H1 (cell line): ENCODE data around the gene ESPNL. TPM values are rescaled to one million over a fixed set of nuclear protein-coding genes. Genes with fewer than 3 reads are reported as not detected.

Experiments used
- CTCF ChIA-PET: fragments of 300-600 bp; sonication (Branson Sonifier 250); formaldehyde crosslinking; loops from one replicate; lab custom pipeline; 2021; ENCODE audit not compliant: partially characterized antibody; lab: Charles Lee
- POLR2A ChIA-PET: fragments of 300-600 bp; sonication (Branson Sonifier 250); formaldehyde crosslinking; loops from one replicate; lab custom pipeline; 2021; ENCODE audit warnings: inconsistent platforms; ENCODE audit not compliant: partially characterized antibody; lab: Charles Lee
- DNase-seq, 2 experiments: peaks; one replicate each; pipeline versions ENCODE4 v3.0.0 to v3.0.0-alpha.2; 2010 to 2022; ENCODE audit warnings: low spot score in 2 of 2, low read depth in 1 of 2, mixed read lengths in 1 of 2
- FAIRE-seq: peaks from 2 replicates; lab custom pipeline; 2011; peaks lifted over from hg19 to GRCh38; lab: Jason Lieb, UNC
- H2AFZ ChIP-seq: 2 replicates; pipeline ENCODE4 v1.8.1; 2012; ENCODE audit warnings: low read length, inconsistent platforms
- H2AK5ac ChIP-seq: 2 replicates; pipeline ENCODE4 v1.6.1; 2013; ENCODE audit warnings: low read depth, low read length
- H2BK120ac ChIP-seq: replicated peaks from 2 replicates; pipeline ENCODE3; 2013; ENCODE audit warnings: low read depth, low read length, inconsistent platforms
- H2BK12ac ChIP-seq: 2 replicates; pipeline ENCODE4 v1.6.1; 2013; ENCODE audit warnings: low read depth, low read length
- H2BK15ac ChIP-seq: 2 replicates; pipeline ENCODE4 v1.6.1; 2013; ENCODE audit warnings: low read length
- H2BK20ac ChIP-seq: 2 replicates; pipeline ENCODE4 v1.6.1; 2013; ENCODE audit warnings: low read length
- H2BK5ac ChIP-seq: 2 replicates; pipeline ENCODE4 v1.6.1; 2013; ENCODE audit warnings: low read depth, low read length
- H3K14ac ChIP-seq: 2 replicates; pipeline ENCODE4 v1.6.1; 2013; ENCODE audit warnings: inconsistent platforms; ENCODE audit not compliant: insufficient read length
- H3K18ac ChIP-seq: 2 replicates; pipeline ENCODE4 v1.6.1; 2013; ENCODE audit warnings: low read length; ENCODE audit errors: extremely low read depth
- H3K23ac ChIP-seq: 2 replicates; pipeline ENCODE4 v1.6.1; 2013; ENCODE audit warnings: inconsistent platforms; ENCODE audit not compliant: insufficient read length
- H3K23me2 ChIP-seq: 2 replicates; pipeline ENCODE4 v1.6.1; 2013; ENCODE audit warnings: low read depth, low read length
- H3K27ac ChIP-seq: 2 replicates; pipeline ENCODE4 v1.6.1; 2011; ENCODE audit warnings: low read depth, low read length, inconsistent platforms
- H3K27me3 ChIP-seq, 4 experiments: replicated peaks in 1 of 4; 1 replicate in 1 of 4; 2 replicates in 3 of 4; pipeline versions ENCODE4 v1.6.1 to v1.8.1; 2011 to 2013; ENCODE audit warnings: low read length in 3 of 4, mild to moderate bottlenecking in 3 of 4, inconsistent platforms in 2 of 4, mixed read lengths in 2 of 4, moderate library complexity in 1 of 4; ENCODE audit not compliant: control insufficient read depth in 3 of 4, insufficient read depth in 3 of 4; ENCODE audit errors: extremely low read depth in 1 of 4
- H3K36me3 ChIP-seq, 4 experiments: 2 replicates each; pipeline versions ENCODE4 v1.6.1 to v1.8.1; 2011 to 2013; ENCODE audit warnings: mild to moderate bottlenecking in 4 of 4, low read length in 3 of 4, moderate library complexity in 2 of 4, control low read depth in 1 of 4, inconsistent platforms in 1 of 4; ENCODE audit not compliant: insufficient read depth in 4 of 4, control insufficient read depth in 2 of 4
- H3K4ac ChIP-seq: replicated peaks from 2 replicates; pipeline ENCODE3; 2013; ENCODE audit warnings: low read length, low read depth, mixed read lengths, inconsistent platforms; ENCODE audit not compliant: insufficient read length
- H3K4me1 ChIP-seq, 4 experiments: replicated peaks in 1 of 4; 1 replicate in 1 of 4; 2 replicates in 3 of 4; pipeline versions ENCODE4 v1.6.1 to v1.8.1; 2011 to 2013; ENCODE audit warnings: low read length in 3 of 4, inconsistent platforms in 2 of 4, mixed read lengths in 1 of 4; ENCODE audit not compliant: insufficient read depth in 4 of 4, control insufficient read depth in 3 of 4
- H3K4me2 ChIP-seq, 2 experiments: 2 replicates each; pipeline versions ENCODE4 v1.6.1 to v1.8.1; 2011 to 2013; ENCODE audit warnings: low read depth in 2 of 2, low read length in 2 of 2, control low read depth in 1 of 2, inconsistent platforms in 1 of 2, mild to moderate bottlenecking in 1 of 2; ENCODE audit not compliant: insufficient read depth in 1 of 2
- H3K4me3 ChIP-seq, 4 experiments: fragments of 200-600, 300-600 bp in 1 of 4; sonication (generic), shearing (Covaris generic), sonication (Bioruptor Twin) in 1 of 4; 2 replicates each; pipeline versions ENCODE4 v1.5.1 to v1.8.1; 2011 to 2016; ENCODE audit warnings: low read length in 4 of 4, low read depth in 3 of 4, control low read depth in 2 of 4, inconsistent platforms in 2 of 4, mild to moderate bottlenecking in 2 of 4, mixed read lengths in 1 of 4, moderate library complexity in 1 of 4; ENCODE audit not compliant: insufficient read depth in 2 of 4; ENCODE audit errors: extremely low read depth in 1 of 4
- H3K56ac ChIP-seq: replicated peaks from 2 replicates; pipeline ENCODE3; 2013; ENCODE audit warnings: low read depth, mild to moderate bottlenecking, mixed read lengths, low read length, inconsistent platforms; ENCODE audit not compliant: insufficient read length
- H3K79me1 ChIP-seq: 2 replicates; pipeline ENCODE4 v1.6.1; 2013; ENCODE audit warnings: low read depth, low read length, control low read depth
- H3K79me2 ChIP-seq, 2 experiments: 2 replicates each; pipeline versions ENCODE4 v1.6.1 to v1.8.1; 2012 to 2013; ENCODE audit warnings: low read length in 2 of 2, mild to moderate bottlenecking in 2 of 2, inconsistent platforms in 1 of 2; ENCODE audit not compliant: insufficient read depth in 2 of 2, control insufficient read depth in 1 of 2
- H3K9ac ChIP-seq, 4 experiments: replicated peaks in 1 of 4; 1 replicate in 1 of 4; 2 replicates in 3 of 4; pipeline versions ENCODE4 v1.6.1 to v1.8.1; 2011 to 2013; ENCODE audit warnings: low read depth in 3 of 4, low read length in 3 of 4, control low read depth in 2 of 4, mild to moderate bottlenecking in 2 of 4, moderate library complexity in 2 of 4, inconsistent platforms in 1 of 4; ENCODE audit errors: extremely low read depth in 1 of 4
- H3K9me3 ChIP-seq, 2 experiments: 2 replicates each; pipeline versions ENCODE4 v1.6.1 to v1.8.1; 2012 to 2013; ENCODE audit warnings: mild to moderate bottlenecking in 2 of 2, moderate library complexity in 2 of 2, control low read depth in 1 of 2, inconsistent platforms in 1 of 2, low read depth in 1 of 2, low read length in 1 of 2, mixed read lengths in 1 of 2; ENCODE audit not compliant: insufficient read depth in 2 of 2
- H4K20me1 ChIP-seq, 2 experiments: replicated peaks in 1 of 2; 2 replicates each; pipeline versions ENCODE3 to v1.8.1; 2011 to 2013; ENCODE audit warnings: inconsistent platforms in 2 of 2, low read length in 2 of 2, mild to moderate bottlenecking in 1 of 2; ENCODE audit not compliant: insufficient read depth in 2 of 2, control insufficient read depth in 1 of 2
- H4K5ac ChIP-seq: 2 replicates; pipeline ENCODE4 v1.6.1; 2013; ENCODE audit warnings: low read length, low read depth, mixed read lengths, inconsistent platforms; ENCODE audit not compliant: insufficient read length
- H4K8ac ChIP-seq: 2 replicates; pipeline ENCODE4 v1.8.0; 2013; ENCODE audit warnings: mild to moderate bottlenecking, moderate library complexity, low read length, inconsistent platforms; ENCODE audit not compliant: insufficient read depth; ENCODE audit errors: extremely low read depth
- H4K91ac ChIP-seq: replicated peaks from 2 replicates; pipeline ENCODE3; 2013; ENCODE audit warnings: low read length, mixed read lengths, inconsistent platforms; ENCODE audit not compliant: insufficient read length
- ASH2L ChIP-seq: fragments of 200-600, 300-600 bp; sonication (generic); IDR thresholded peaks from one replicate; pipeline ENCODE4 v1.7.1; 2017; ENCODE audit warnings: low read length
- CBX8 ChIP-seq: fragments of 300-800, 300-1000 bp; sonication (generic); IDR thresholded peaks from 2 replicates; pipeline ENCODE4 v1.7.1; 2016; ENCODE audit warnings: low read depth, low read length, borderline replicate concordance
- GABPA ChIP-seq: IDR thresholded peaks from 2 replicates; pipeline ENCODE4 v1.6.1; 2011; ENCODE audit warnings: mild to moderate bottlenecking, low read length, moderate library complexity, borderline replicate concordance; ENCODE audit not compliant: insufficient read depth
- HDAC6 ChIP-seq: IDR thresholded peaks from one replicate; pipeline ENCODE4 v1.7.1; 2012; ENCODE audit warnings: low read depth, mild to moderate bottlenecking, inconsistent platforms, low read length, moderate library complexity
- JUND ChIP-seq: IDR thresholded peaks from 2 replicates; pipeline ENCODE4 v1.6.1; 2011; ENCODE audit warnings: mild to moderate bottlenecking, improper control_type of control experiment, low read length
- NRF1 ChIP-seq: IDR thresholded peaks from 2 replicates; pipeline ENCODE4 v1.6.1; 2011; ENCODE audit warnings: mild to moderate bottlenecking, low read depth, low read length, improper control_type of control experiment
- PHF8 ChIP-seq: fragments of 200-600 bp; sonication (generic); conservative IDR thresholded peaks from 2 replicates; pipeline ENCODE4 v1.7.1; 2012; ENCODE audit warnings: low read depth, mild to moderate bottlenecking, inconsistent platforms, low read length, moderate library complexity
- RAD21 ChIP-seq, 2 experiments: IDR thresholded peaks in 1 of 2; conservative IDR thresholded peaks in 1 of 2; 2 replicates each; pipeline ENCODE4 v1.6.1; 2011; ENCODE audit warnings: low read depth in 2 of 2, low read length in 2 of 2, improper control_type of control experiment in 1 of 2, inconsistent platforms in 1 of 2, mild to moderate bottlenecking in 1 of 2, moderate library complexity in 1 of 2
- SUZ12 ChIP-seq: fragments of 200-600 bp; sonication (generic); IDR thresholded peaks from 2 replicates; pipeline ENCODE4 v1.6.1; 2012; ENCODE audit warnings: mild to moderate bottlenecking, inconsistent platforms, low read length, moderate library complexity, mixed read lengths
- WGBS, 2 experiments: shearing (Covaris generic) in 1 of 2; methylation state at CpG; one replicate each; pipeline versions ENCODE4 v1.1.6 to v1.1.7; 2013 to 2015; ENCODE audit warnings: low lambda C conversion rate in 2 of 2, mixed read lengths in 2 of 2, inconsistent platforms in 1 of 2, low coverage in 1 of 2, missing lambda C conversion rate in 1 of 2; ENCODE audit not compliant: insufficient replicate concordance in 2 of 2, insufficient coverage in 1 of 2, insufficient read length in 1 of 2; ENCODE audit errors: extremely low coverage in 1 of 2, missing lambda C conversion rate in 1 of 2; 5-methylcytosine and 5-hydroxymethylcytosine counted together
- polyA plus RNA-seq, 7 experiments: library from polyadenylated mRNA; depleted of rRNA in 3 of 7; stranded (reverse) in 5 of 7; unstranded in 2 of 7; fragments of >200 nt in 5 of 7; fragments of 200-250 nt in 2 of 7; gene quantifications; 1 replicate in 5 of 7; 2 replicates in 1 of 7; 4 replicates in 1 of 7; pipeline versions ENCODE4 v1.2.1 to v1.2.3, GENCODE V29; 2011 to 2013; ENCODE audit warnings: missing spikeins in 2 of 7, mixed read lengths in 2 of 7
- total RNA-seq: library from RNA; stranded (reverse); fragmentation: NEBNext Ultra II Directional; extraction: Animal tissue kit (Norgen Biotek cat#: 25700); gene quantifications from 2 replicates; pipeline ENCODE4 v1.2.1, GENCODE V29; 2021
- TF ChIP-seq, protein P1 (sequence below): IDR thresholded peaks from 2 replicates; pipeline ENCODE4 v1.6.1; 2011; ENCODE audit warnings: low read depth, mild to moderate bottlenecking, low read length; ENCODE audit not compliant: insufficient read depth
- TF ChIP-seq, protein P2 (sequence below): IDR thresholded peaks from 2 replicates; pipeline ENCODE4 v1.6.1; 2012; ENCODE audit warnings: inconsistent platforms

Gene ESPNL
- total and polyA plus RNA-seq, 2 of the 8 experiments (the other 6 are each of a cell fraction or from before 2014, with no cell fraction given) = 0.68 to 1.3 TPM

DNA sequence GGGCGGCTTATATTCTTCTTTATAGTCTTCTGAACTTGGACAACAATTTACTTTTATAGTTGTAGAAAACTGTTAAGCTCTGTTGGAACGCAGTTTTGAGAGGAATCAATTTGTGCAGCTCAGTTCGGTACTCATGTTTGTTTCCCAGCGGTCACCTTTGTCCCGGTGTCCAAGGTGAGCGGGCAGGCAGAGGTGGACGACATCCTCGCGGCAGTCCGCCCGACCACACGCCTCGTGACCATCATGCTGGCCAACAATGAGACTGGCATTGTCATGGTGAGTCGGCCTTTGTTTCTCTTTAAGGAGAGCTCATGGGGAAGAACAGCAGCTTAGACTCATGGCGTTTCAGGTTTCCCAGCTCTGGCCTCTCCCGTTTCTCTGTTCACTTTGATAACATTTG lies 18.6 kb upstream of the ESPNL start:
- POLR2A ChIA-PET = interaction anchor here (0.9 to 2.8 kb wide), 6 partner anchors 8 to 21 kb away, joined by 3 to 17 read pairs (median 5); partner anchors contain the start of gene SCLY
- TF ChIP-seq SUZ12 = no peak
- no peak for TF ChIP-seq NRF1
- no peak for TF ChIP-seq PHF8
- TF ChIP-seq, protein P1, sequence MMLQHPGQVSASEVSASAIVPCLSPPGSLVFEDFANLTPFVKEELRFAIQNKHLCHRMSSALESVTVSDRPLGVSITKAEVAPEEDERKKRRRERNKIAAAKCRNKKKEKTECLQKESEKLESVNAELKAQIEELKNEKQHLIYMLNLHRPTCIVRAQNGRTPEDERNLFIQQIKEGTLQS = no peak
- TF ChIP-seq GABPA = no peak
- TF ChIP-seq JUND = no peak
- no peak for TF ChIP-seq ASH2L
- TF ChIP-seq CBX8 = no peak
- no peak for TF ChIP-seq RAD21 (IDR thresholded peaks at IDR 0.05 in 1 of 2, conservative IDR thresholded peaks at IDR 0.05 in 1 of 2; ENCODE audit: low read depth in 2 of 2, low read length in 2 of 2)
- TF ChIP-seq, protein P2, sequence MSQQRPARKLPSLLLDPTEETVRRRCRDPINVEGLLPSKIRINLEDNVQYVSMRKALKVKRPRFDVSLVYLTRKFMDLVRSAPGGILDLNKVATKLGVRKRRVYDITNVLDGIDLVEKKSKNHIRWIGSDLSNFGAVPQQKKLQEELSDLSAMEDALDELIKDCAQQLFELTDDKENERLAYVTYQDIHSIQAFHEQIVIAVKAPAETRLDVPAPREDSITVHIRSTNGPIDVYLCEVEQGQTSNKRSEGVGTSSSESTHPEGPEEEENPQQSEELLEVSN = no peak
- TF ChIP-seq HDAC6 = no peak
- TF ChIP-seq, all 59 proteins: peak for 0

More for the DNA sequence above, 18.6 kb upstream of the ESPNL start:
- H4K5ac ChIP-seq = no peak overlapping the region
- H3K4me2 ChIP-seq = no peak overlapping the region
- H3K79me1 ChIP-seq = no peaks in the 10 kb centered on the region
- H2BK12ac ChIP-seq = no peak overlapping the region
- no peak overlapping the region for H2BK20ac ChIP-seq
- no peak overlapping the region for H4K91ac ChIP-seq
- H3K56ac ChIP-seq = no peak overlapping the region
- no peaks in the 10 kb centered on the region; a peak in 1 of 7 replicates for H3K4me1 ChIP-seq
- H2BK120ac ChIP-seq = no peak overlapping the region
- no peak overlapping the region for H2BK15ac ChIP-seq
- no peak overlapping the region for H2AFZ ChIP-seq
- H3K23me2 ChIP-seq = no peaks in the 10 kb centered on the region
- DNase-seq (no peak), FAIRE-seq (no peak)
- CTCF ChIA-PET = interaction anchor here (0.9 to 1.6 kb wide), 5 partner anchors 17 to 177 kb away, joined by 3 to 6 read pairs (median 4); no protein-coding TSS in a partner anchor
- WGBS, 2 experiments = 96% methylated on average over 16 of the region's 16 CpGs; no CpG with 5 or more reads in 1 of the 2 experiments
- H3K79me2 ChIP-seq = peaks cover 0 to 22% of the 10 kb centered on the region in 2 experiments; a peak in 2 of 4 replicates
- no peak overlapping the region for H2AK5ac ChIP-seq
- H3K23ac ChIP-seq = no peak overlapping the region
- H3K9ac ChIP-seq = no peak overlapping the region
- no peaks in the 10 kb centered on the region for H3K9me3 ChIP-seq
- H3K27ac ChIP-seq = no peak overlapping the region
- peaks cover 4 to 8% of the 10 kb centered on the region in 2 experiments for H4K20me1 ChIP-seq
- H3K18ac ChIP-seq = no peak overlapping the region
- H3K4me3 ChIP-seq = no peak overlapping the region
- H3K4ac ChIP-seq = no peak overlapping the region
- no peak overlapping the region for H3K14ac ChIP-seq
- no peaks in the 10 kb centered on the region for H3K27me3 ChIP-seq
- H4K8ac ChIP-seq = no peak overlapping the region
- no peak overlapping the region; the same call in 1 of the 2 replicates for H2BK5ac ChIP-seq
- peaks cover 21 to 57% (median 41%) of the 10 kb centered on the region in 4 experiments for H3K36me3 ChIP-seq
